Measurements from ENCODE around the gene LRRC7.
"Not testable (repeated sequence)": the region's sequence is repeated elsewhere in the genome, so short reads cannot be mapped to it uniquely, and the experiment has no call there.

LRRC7 gene

GRCh38 chr1:69947837-69948236, 380.1 kb downstream of the LRRC7 start:
- DNase-seq (ENCODE audit: low read depth), result no peak
- H3K4me3 ChIP-seq (ENCODE audit: low read depth, low read length), result no peak overlapping the region
- no peak for TF ChIP-seq CTCF (IDR thresholded peaks at IDR 0.05; ENCODE audit: low read depth, low read length, missing control alignments)

GRCh38 chr1:69952676-69953075, 385.0 kb downstream of the LRRC7 start:
- no peak overlapping the region for H3K4me3 ChIP-seq (ENCODE audit: low read depth, low read length)
- DNase-seq (ENCODE audit: low read depth), result no peak
- TF ChIP-seq CTCF (IDR thresholded peaks at IDR 0.05; ENCODE audit: low read depth, low read length, missing control alignments), result no peak

GRCh38 chr1:69962452-69962851, 394.7 kb downstream of the LRRC7 start:
- not testable (repeated sequence) for H3K4me3 ChIP-seq (ENCODE audit: low read depth, low read length); DNase-seq (ENCODE audit: low read depth)

GRCh38 chr1:69967245-69967766, 399.6 kb downstream of the LRRC7 start:
- DNase-seq (ENCODE audit: low read depth), result no peak
- TF ChIP-seq CTCF (IDR thresholded peaks at IDR 0.05; ENCODE audit: low read depth, low read length, missing control alignments), result no peak
- no peak overlapping the region for H3K4me3 ChIP-seq (ENCODE audit: low read depth, low read length)

GRCh38 chr1:69976896-69977295, 409.2 kb downstream of the LRRC7 start:
- TF ChIP-seq CTCF (IDR thresholded peaks at IDR 0.05; ENCODE audit: low read depth, low read length, missing control alignments), result no peak
- H3K4me3 ChIP-seq (ENCODE audit: low read depth, low read length), result no peak overlapping the region
- no peak for DNase-seq (ENCODE audit: low read depth)

GRCh38 chr1:69982992-69983391, 415.3 kb downstream of the LRRC7 start:
- no peak for DNase-seq (ENCODE audit: low read depth)
- TF ChIP-seq CTCF (IDR thresholded peaks at IDR 0.05; ENCODE audit: low read depth, low read length, missing control alignments), result no peak

GRCh38 chr1:69985376-69985775, 417.7 kb downstream of the LRRC7 start:
- no peak for DNase-seq (ENCODE audit: low read depth)
- H3K4me3 ChIP-seq (ENCODE audit: low read depth, low read length), result no peak overlapping the region
- no peak for TF ChIP-seq CTCF (IDR thresholded peaks at IDR 0.05; ENCODE audit: low read depth, low read length, missing control alignments)

More at GRCh38 chr1:69982992-69983391, 415.3 kb downstream of the LRRC7 start:
- no peak overlapping the region for H3K4me3 ChIP-seq (ENCODE audit: low read depth, low read length)
